ENCODE data around the gene PRR16.

DNA sequence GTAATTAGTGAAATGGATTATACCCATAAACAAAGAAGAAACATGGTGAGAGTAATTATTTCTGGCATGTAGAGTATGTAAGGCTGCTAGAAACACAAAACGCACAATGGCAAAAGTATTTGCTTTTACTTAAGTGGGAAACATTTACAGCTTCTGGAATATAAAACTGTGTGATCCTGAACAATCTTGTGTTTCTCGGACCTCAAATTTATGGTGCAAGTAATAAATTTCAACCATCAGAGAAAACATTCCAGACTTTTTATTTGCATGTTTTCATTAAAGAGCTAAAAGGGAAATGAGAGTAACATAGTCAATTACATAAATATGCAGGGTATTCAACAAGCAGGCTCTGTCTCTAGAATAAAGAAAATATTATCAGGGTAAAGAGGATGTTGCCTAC lies 17.2 kb upstream of the PRR16 start:
- TF ChIP-seq CTCF (conservative IDR thresholded peaks at IDR 0.05; ENCODE audit: low read length) (no peak), EZH2phosphoT487 (IDR thresholded peaks at IDR 0.05; ENCODE audit: borderline replicate concordance) (no peak)

Data from Loucy (cell line).